GM23338 (cell line): ENCODE measurements around the gene SMYD3. TPM values are rescaled to one million over a fixed set of nuclear protein-coding genes. Genes with fewer than 3 reads are reported as not detected.

Source experiments
- ATAC-seq: fragments of 200-7000 bp; cut with Tn5 transposase; 3 replicates; pipeline ENCODE4 v1.9.1; 2020
- DNase-seq: peaks from one replicate; pipeline ENCODE4 v3.0.0-alpha.2; 2015; ENCODE audit warnings: low spot score
- H2AFZ ChIP-seq: fragments of 200-600 bp; sonication (generic); 2 replicates; pipeline ENCODE4 v1.8.0; 2016; ENCODE audit warnings: antibody characterized with exemption, mild to moderate bottlenecking, moderate library complexity
- H3F3A ChIP-seq: fragments of 200-600 bp; sonication (generic); replicated peaks from 2 replicates; pipeline ENCODE4 v1.8.0; 2017; ENCODE audit warnings: antibody characterized with exemption, mixed run types, low read depth
- H3K27ac ChIP-seq: fragments of 200-600 bp; sonication (generic); 2 replicates; pipeline ENCODE4 v1.6.1; 2016; ENCODE audit warnings: low read depth
- H3K27me3 ChIP-seq: fragments of 200-600 bp; sonication (generic); 2 replicates; pipeline ENCODE4 v1.8.0; 2016; ENCODE audit warnings: mild to moderate bottlenecking, mixed run types, moderate library complexity; ENCODE audit not compliant: insufficient read depth
- H3K36me3 ChIP-seq: fragments of 200-600 bp; sonication (generic); 2 replicates; pipeline ENCODE4 v1.8.0; 2016; ENCODE audit warnings: mild to moderate bottlenecking; ENCODE audit not compliant: insufficient read depth
- H3K4me1 ChIP-seq: fragments of 200-600 bp; sonication (generic); 2 replicates; pipeline ENCODE4 v1.8.0; 2016; ENCODE audit warnings: mild to moderate bottlenecking, moderate library complexity; ENCODE audit not compliant: insufficient read depth
- H3K4me2 ChIP-seq: fragments of 200-600 bp; sonication (generic); 2 replicates; pipeline ENCODE4 v1.7.1; 2017; ENCODE audit warnings: mixed run types
- H3K4me3 ChIP-seq: fragments of 200-600 bp; sonication (generic); 2 replicates; pipeline ENCODE4 v1.6.1; 2016; ENCODE audit warnings: mixed run types
- H3K79me2 ChIP-seq: fragments of 200-600 bp; sonication (generic); replicated peaks from 2 replicates; pipeline ENCODE4 v1.8.0; 2017; ENCODE audit warnings: mild to moderate bottlenecking; ENCODE audit not compliant: insufficient read depth
- H3K9me2 ChIP-seq: fragments of 200-600 bp; sonication (generic); 2 replicates; pipeline ENCODE4 v1.8.0; 2017; ENCODE audit not compliant: insufficient read depth
- H4K20me1 ChIP-seq: fragments of 200-600 bp; sonication (generic); replicated peaks from 2 replicates; pipeline ENCODE4 v1.8.0; 2017; ENCODE audit warnings: mild to moderate bottlenecking; ENCODE audit not compliant: insufficient read depth
- H3K27ac Mint-ChIP-seq: 2 replicates; pipeline ENCODE4 v1.8.0; 2020; ENCODE audit warnings: inconsistent platforms, mild to moderate bottlenecking, moderate library complexity, mixed read lengths
- H3K27me3 Mint-ChIP-seq: 3 replicates; pipeline ENCODE4 v1.8.0; 2022; ENCODE audit warnings: low read depth, mild to moderate bottlenecking, moderate library complexity, mixed read lengths, inconsistent platforms; ENCODE audit not compliant: insufficient read depth, poor library complexity
- H3K36me3 Mint-ChIP-seq: 3 replicates; pipeline ENCODE4 v1.8.0; 2021; ENCODE audit warnings: low read depth, mild to moderate bottlenecking, inconsistent platforms, moderate library complexity, mixed read lengths
- H3K4me1 Mint-ChIP-seq: 3 replicates; pipeline ENCODE4 v1.8.0; 2020; ENCODE audit warnings: mild to moderate bottlenecking, inconsistent platforms, mixed read lengths
- H3K4me3 Mint-ChIP-seq: 3 replicates; pipeline ENCODE4 v1.8.0; 2021; ENCODE audit warnings: moderate library complexity, mild to moderate bottlenecking, inconsistent platforms, mixed read lengths
- H3K9me3 Mint-ChIP-seq: 3 replicates; pipeline ENCODE4 v1.8.0; 2020; ENCODE audit warnings: moderate library complexity, mild to moderate bottlenecking, inconsistent platforms, mixed read lengths
- CREB1 ChIP-seq: fragments of 250-450 bp; sonication (Bioruptor Pico); IDR thresholded peaks from 2 replicates; pipeline ENCODE4 v1.5.0; 2020; ENCODE audit warnings: low read depth, mild to moderate bottlenecking, moderate library complexity
- CTCF ChIP-seq, 2 experiments: fragments of 200-600 bp in 1 of 2; sonication (generic) in 1 of 2; conservative IDR thresholded peaks; 2 replicates each; pipeline versions ENCODE4 v1.5.1 to v1.6.1; 2016 to 2017; ENCODE audit warnings: antibody characterized with exemption in 2 of 2, low read depth in 2 of 2, mild to moderate bottlenecking in 2 of 2, moderate library complexity in 1 of 2
- ETS1 ChIP-seq: IDR thresholded peaks from 2 replicates; pipeline ENCODE4 v1.6.1; 2016; ENCODE audit warnings: antibody characterized with exemption
- EZH2 ChIP-seq: fragments of 200-600 bp; sonication (generic); IDR thresholded peaks from one replicate; pipeline ENCODE4 v1.8.0; 2017; ENCODE audit warnings: antibody characterized with exemption, mild to moderate bottlenecking, low read depth; ENCODE audit not compliant: unreplicated experiment
- EZH2phosphoT487 ChIP-seq: fragments of 200-600 bp; sonication (generic); IDR thresholded peaks from one replicate; pipeline ENCODE4 v1.8.1; 2018; ENCODE audit warnings: antibody characterized with exemption; ENCODE audit not compliant: unreplicated experiment
- JUNB ChIP-seq: IDR thresholded peaks from one replicate; pipeline ENCODE4 v1.6.1; 2016; ENCODE audit warnings: antibody characterized with exemption; ENCODE audit not compliant: unreplicated experiment
- NANOG ChIP-seq: IDR thresholded peaks from 2 replicates; pipeline ENCODE4 v1.6.1; 2016; ENCODE audit warnings: antibody characterized with exemption, borderline replicate concordance
- POLR2AphosphoS5 ChIP-seq: IDR thresholded peaks from 2 replicates; pipeline ENCODE4 v1.6.1; 2016; ENCODE audit warnings: antibody characterized with exemption, low read depth
- REST ChIP-seq: IDR thresholded peaks from one replicate; pipeline ENCODE4 v1.6.1; 2018; ENCODE audit warnings: antibody characterized with exemption; ENCODE audit not compliant: unreplicated experiment
- STAT1 ChIP-seq: IDR thresholded peaks from one replicate; pipeline ENCODE4 v1.6.1; 2016; ENCODE audit warnings: antibody characterized with exemption; ENCODE audit not compliant: unreplicated experiment
- ZNF114 ChIP-seq: fragments of 250-450 bp; sonication (Bioruptor Pico); IDR thresholded peaks from 2 replicates; pipeline ENCODE4 v1.5.0; 2020; ENCODE audit warnings: mild to moderate bottlenecking, moderate library complexity
- ZNF331 ChIP-seq: fragments of 250-450 bp; sonication (Bioruptor Pico); IDR thresholded peaks from 2 replicates; pipeline ENCODE4 v1.5.0; 2020; ENCODE audit warnings: low read depth, mild to moderate bottlenecking, moderate library complexity
- ZNF462 ChIP-seq: fragments of 250-450 bp; sonication (Bioruptor Pico); IDR thresholded peaks from 2 replicates; pipeline ENCODE4 v1.5.0; 2020; ENCODE audit warnings: mild to moderate bottlenecking, moderate library complexity
- polyA plus RNA-seq: library from polyadenylated mRNA; unstranded; fragments of >200 nt; fragmentation: Nextera tagmentation; extraction: Ambion mirVana; gene quantifications from 2 replicates; pipeline ENCODE4 v1.2.1, GENCODE V29; 2016
- total RNA-seq: library from RNA; depleted of rRNA; stranded (reverse); fragments of >200 nt; shearing (Covaris generic); gene quantifications from 2 replicates; pipeline ENCODE4 v1.2.3, GENCODE V29; 2014

The SMYD3 gene
- total and polyA plus RNA-seq, 2 experiments from 2014 or later, result 31.8 to 34.4 TPM

- DNase-seq, result no peak
- Histone ChIP-seq H3K4me1 (no peaks in the 10 kb centered on the region), H3K27ac (no peak overlapping the region), H3F3A (no peaks in the 10 kb centered on the region), H3K79me2 (peaks cover 9% of the 10 kb centered on the region; the same call in 1 of the 2 replicates), H3K27me3 (no peaks in the 10 kb centered on the region), H3K36me3 (no peaks in the 10 kb centered on the region), H3K4me2 (no peak overlapping the region), H3K9me2 (peaks cover 13% of the 10 kb centered on the region; the same call in 1 of the 2 replicates), H3K4me3 (no peak overlapping the region), H2AFZ (no peak overlapping the region), H4K20me1 (no peaks in the 10 kb centered on the region)
- H3K36me3 Mint-ChIP-seq, result no peaks in the 10 kb centered on the region
- peaks cover 8% of the 10 kb centered on the region; the same call in 2 of the 3 replicates for H3K4me1 Mint-ChIP-seq
- no peak overlapping the region for H3K4me3 Mint-ChIP-seq
- TF ChIP-seq CREB1 (CRISPR knock-in tag), result no peak
- no peak for TF ChIP-seq ZNF114 (CRISPR knock-in tag)
- TF ChIP-seq REST, result no peak
- no peak for TF ChIP-seq ZNF331
- no peak for TF ChIP-seq CTCF (conservative IDR thresholded peaks at IDR 0.05; ENCODE audit: low read depth in 2 of 2)
- no peak for TF ChIP-seq ZNF462
- TF ChIP-seq POLR2AphosphoS5, result no peak
- no peak for TF ChIP-seq EZH2phosphoT487
- TF ChIP-seq EZH2, result no peak
- no peak for TF ChIP-seq ETS1
- no peak for TF ChIP-seq NANOG
- no peak for TF ChIP-seq JUNB
- no peak for TF ChIP-seq STAT1
- no peak overlapping the region for H3K27ac Mint-ChIP-seq
- H3K27me3 Mint-ChIP-seq, result peaks cover 1% of the 10 kb centered on the region
- no peak for ATAC-seq
- no peaks in the 10 kb centered on the region for H3K9me3 Mint-ChIP-seq
These were observed 125.6 kb downstream of the SMYD3 start for GRCh38 chr1:246381452-246381851.
